ENCODE results near the gene SGO1.

The SGO1 gene

GRCh38 chr3:20142517-20142916 is 43.5 kb downstream of the SGO1 start:
- no peak for TF ChIP-seq CTCF (IDR thresholded peaks at IDR 0.05; ENCODE audit: insufficient read depth, low read depth, low read length, missing control alignments)
- no peak overlapping the region for H3K4me3 ChIP-seq (ENCODE audit: low read length)
- no peak for DNase-seq (ENCODE audit: low read depth)

- TF ChIP-seq CTCF (IDR thresholded peaks at IDR 0.05; ENCODE audit: insufficient read depth, low read depth, low read length, missing control alignments): no peak
- no peak for DNase-seq (ENCODE audit: low read depth)
- H3K4me3 ChIP-seq (ENCODE audit: low read length): no peak overlapping the region
These were observed 44.2 kb downstream of the SGO1 start for GRCh38 chr3:20141851-20142250.

- no peak overlapping the region for H3K4me3 ChIP-seq (ENCODE audit: low read length)
- TF ChIP-seq CTCF (IDR thresholded peaks at IDR 0.05; ENCODE audit: insufficient read depth, low read depth, low read length, missing control alignments): no peak
These were observed 44.7 kb downstream of the SGO1 start for GRCh38 chr3:20141316-20141715.

GRCh38 chr3:20140881-20141280 is 45.1 kb downstream of the SGO1 start:
- H3K4me3 ChIP-seq (ENCODE audit: low read length): no peak overlapping the region
- no peak for TF ChIP-seq CTCF (IDR thresholded peaks at IDR 0.05; ENCODE audit: insufficient read depth, low read depth, low read length, missing control alignments)
- DNase-seq (ENCODE audit: low read depth): no peak

More at GRCh38 chr3:20141316-20141715, 44.7 kb downstream of the SGO1 start:
- DNase-seq (ENCODE audit: low read depth): no peak

GRCh38 chr3:20137647-20138046 is 48.4 kb downstream of the SGO1 start:
- no peak for TF ChIP-seq CTCF (IDR thresholded peaks at IDR 0.05; ENCODE audit: insufficient read depth, low read depth, low read length, missing control alignments)
- DNase-seq (ENCODE audit: low read depth): no peak
- H3K4me3 ChIP-seq (ENCODE audit: low read length): no peak overlapping the region

GRCh38 chr3:20136231-20136630 is 49.8 kb downstream of the SGO1 start:
- no peak for DNase-seq (ENCODE audit: low read depth)
- TF ChIP-seq CTCF (IDR thresholded peaks at IDR 0.05; ENCODE audit: insufficient read depth, low read depth, low read length, missing control alignments): no peak
- H3K4me3 ChIP-seq (ENCODE audit: low read length): no peak overlapping the region

- H3K4me3 ChIP-seq (ENCODE audit: low read length): no peak overlapping the region
- no peak for TF ChIP-seq CTCF (IDR thresholded peaks at IDR 0.05; ENCODE audit: insufficient read depth, low read depth, low read length, missing control alignments)
- DNase-seq (ENCODE audit: low read depth): no peak
These were observed 55.9 kb downstream of the SGO1 start for GRCh38 chr3:20130106-20130505.
